ENCODE results near the gene DCP1B.

- TF ChIP-seq CTCF (IDR thresholded peaks at IDR 0.05; ENCODE audit: insufficient read depth, low read length, poor library complexity, severe bottlenecking), result no peak
- no peak for TF ChIP-seq EZH2phosphoT487 (conservative IDR thresholded peaks at IDR 0.05; ENCODE audit: low read length)
These were observed 85.0 kb downstream of the DCP1B start for GRCh38 chr12:1919284-1919683.

Data from SU-DHL-6 (cell line).